GM18505 (cell line): ENCODE measurements around the gene TNFRSF6B.
A peak's percentile ranks its signal among the peaks of the same experiment; 100 is the strongest.

Source experiments
- ATAC-seq: cut with Tn5 transposase; IDR thresholded peaks from one replicate; pipeline ENCODE4 v1.9.1; 2021; ENCODE audit not compliant: unreplicated experiment
- POLR2A ChIP-seq: IDR thresholded peaks from 4 replicates; pipeline ENCODE4 v1.6.1; 2011; ENCODE audit warnings: borderline replicate concordance; ENCODE audit not compliant: insufficient read depth, insufficient read length; ENCODE audit errors: extremely low read depth

TNFRSF6B gene

GRCh38 chr20:63700199-63701050, 4.0 kb downstream of the TNFRSF6B start:
- TF ChIP-seq POLR2A: no peak
- no peak for ATAC-seq

GRCh38 chr20:63701051-63701328, 4.5 kb downstream of the TNFRSF6B start:
- no peak for TF ChIP-seq POLR2A

GRCh38 chr20:63701329-63702035, 5.0 kb downstream of the TNFRSF6B start:
- no peak for ATAC-seq
- no peak for TF ChIP-seq POLR2A

More at GRCh38 chr20:63701051-63701328, 4.5 kb downstream of the TNFRSF6B start:
- ATAC-seq: no peak

GRCh38 chr20:63702036-63702665, 5.7 kb downstream of the TNFRSF6B start:
- TF ChIP-seq POLR2A: peak; percentile 12

GRCh38 chr20:63702751-63703470, 6.5 kb downstream of the TNFRSF6B start:
- peak; percentile 32 for TF ChIP-seq POLR2A
- no peak for ATAC-seq

More at GRCh38 chr20:63702036-63702665, 5.7 kb downstream of the TNFRSF6B start:
- ATAC-seq: no peak

GRCh38 chr20:63703471-63703975, 7.1 kb downstream of the TNFRSF6B start:
- TF ChIP-seq POLR2A: no peak
- no peak for ATAC-seq

- TF ChIP-seq POLR2A: no peak
- no peak for ATAC-seq
These were observed 7.7 kb downstream of the TNFRSF6B start for GRCh38 chr20:63703976-63704748.

- no peak for ATAC-seq
- TF ChIP-seq POLR2A: no peak
These were observed 8.3 kb downstream of the TNFRSF6B start for GRCh38 chr20:63704749-63705117.

GRCh38 chr20:63705232-63706026, 9.0 kb downstream of the TNFRSF6B start:
- no peak for ATAC-seq

GRCh38 chr20:63706027-63706695, 9.7 kb downstream of the TNFRSF6B start:
- ATAC-seq: no peak
- no peak for TF ChIP-seq POLR2A

More at GRCh38 chr20:63705232-63706026, 9.0 kb downstream of the TNFRSF6B start:
- no peak for TF ChIP-seq POLR2A
